ENCODE measurements around the gene FJX1. TPM values are rescaled to one million over a fixed set of nuclear protein-coding genes. Genes with fewer than 3 reads are reported as not detected.

The FJX1 gene
- total and polyA plus RNA-seq, 7 donors, result 0.60 to 8.0 (median 2.4) TPM

DNA sequence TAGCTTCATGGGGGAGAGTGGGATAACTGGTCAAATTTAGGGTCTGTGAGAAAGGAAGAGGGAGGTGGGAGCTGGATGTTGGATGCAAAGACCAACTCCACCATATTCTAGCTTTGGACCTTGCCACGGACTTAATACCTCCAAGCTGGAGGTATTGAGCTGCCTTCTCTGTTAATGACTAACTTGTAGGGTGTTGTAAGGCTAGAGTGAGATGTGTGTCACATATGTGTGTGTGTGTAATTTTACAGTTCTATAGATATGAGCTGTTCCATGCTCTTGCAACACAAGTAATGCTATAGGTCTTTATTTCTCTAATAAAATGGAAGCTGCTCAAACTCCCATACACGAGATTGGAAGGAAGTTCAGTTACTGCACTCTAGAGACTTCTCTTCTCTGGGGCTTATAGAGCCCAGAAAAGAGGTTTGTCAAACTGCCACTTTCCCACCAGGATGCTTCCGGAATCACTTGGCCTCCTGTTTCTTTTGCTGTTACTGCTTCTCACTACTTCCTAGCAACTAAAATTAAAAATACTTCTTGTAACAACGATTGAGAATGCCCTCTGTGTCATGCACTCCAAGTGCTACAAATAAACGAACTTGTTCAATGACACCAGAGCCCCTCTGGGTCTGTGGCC is 16.0 kb upstream of the FJX1 start:
- H3K4me1 ChIP-seq, result no peaks in the 10 kb centered on the region
- 64 to 72% (median 69%) methylated on average over 5 of the region's 5 CpGs for WGBS, 3 donors
- no peaks in the 10 kb centered on the region for H3K36me3 ChIP-seq (ENCODE audit: insufficient read depth in 1 of 2, low read depth in 1 of 2)
- ATAC-seq, result no peak
- H3K27me3 ChIP-seq (ENCODE audit: insufficient read depth in 3 of 3, low read length in 2 of 3), result peaks cover 0 to 17% (median 5%) of the 10 kb centered on the region in 3 donors
- TF ChIP-seq, protein P1, sequence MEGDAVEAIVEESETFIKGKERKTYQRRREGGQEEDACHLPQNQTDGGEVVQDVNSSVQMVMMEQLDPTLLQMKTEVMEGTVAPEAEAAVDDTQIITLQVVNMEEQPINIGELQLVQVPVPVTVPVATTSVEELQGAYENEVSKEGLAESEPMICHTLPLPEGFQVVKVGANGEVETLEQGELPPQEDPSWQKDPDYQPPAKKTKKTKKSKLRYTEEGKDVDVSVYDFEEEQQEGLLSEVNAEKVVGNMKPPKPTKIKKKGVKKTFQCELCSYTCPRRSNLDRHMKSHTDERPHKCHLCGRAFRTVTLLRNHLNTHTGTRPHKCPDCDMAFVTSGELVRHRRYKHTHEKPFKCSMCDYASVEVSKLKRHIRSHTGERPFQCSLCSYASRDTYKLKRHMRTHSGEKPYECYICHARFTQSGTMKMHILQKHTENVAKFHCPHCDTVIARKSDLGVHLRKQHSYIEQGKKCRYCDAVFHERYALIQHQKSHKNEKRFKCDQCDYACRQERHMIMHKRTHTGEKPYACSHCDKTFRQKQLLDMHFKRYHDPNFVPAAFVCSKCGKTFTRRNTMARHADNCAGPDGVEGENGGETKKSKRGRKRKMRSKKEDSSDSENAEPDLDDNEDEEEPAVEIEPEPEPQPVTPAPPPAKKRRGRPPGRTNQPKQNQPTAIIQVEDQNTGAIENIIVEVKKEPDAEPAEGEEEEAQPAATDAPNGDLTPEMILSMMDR (IDR thresholded peaks at IDR 0.05), result no peak
- DNase-seq, result no peak
- no peak overlapping the region for H3K4me3 ChIP-seq
- intact Hi-C loops (cut with DNase I), result no loop called here
- no peaks in the 10 kb centered on the region for H3K9me3 ChIP-seq
- H3K27ac ChIP-seq, result no peak overlapping the region

DNA sequence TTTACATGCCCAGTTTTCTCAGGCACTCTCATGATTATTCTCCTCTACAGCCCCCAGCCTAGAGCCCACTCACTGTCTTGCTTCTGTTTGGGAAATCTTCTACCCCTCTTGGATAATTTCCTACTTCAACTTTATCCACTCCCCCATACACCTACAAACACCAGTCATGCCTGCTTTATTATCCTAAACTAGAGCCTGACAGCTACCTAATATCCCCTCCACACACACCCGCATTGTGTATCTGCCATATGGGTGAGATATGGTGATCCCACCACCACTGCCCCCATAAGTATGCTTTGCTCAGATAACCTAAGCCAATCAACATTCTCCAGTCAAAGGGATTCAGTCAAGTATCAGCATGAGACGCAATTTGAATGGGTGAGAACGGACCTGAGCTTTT is 15.3 kb upstream of the FJX1 start:
- no peaks in the 10 kb centered on the region for H3K4me1 ChIP-seq
- no peaks in the 10 kb centered on the region for H3K9me3 ChIP-seq
- H3K27me3 ChIP-seq (ENCODE audit: insufficient read depth in 3 of 3, low read length in 2 of 3), result peaks cover 0 to 17% (median 5%) of the 10 kb centered on the region in 3 donors
- TF ChIP-seq, protein P1 (IDR thresholded peaks at IDR 0.05), result no peak
- ATAC-seq (no peak), DNase-seq (no peak)
- intact Hi-C loops (cut with DNase I), result no loop called here
- H3K36me3 ChIP-seq (ENCODE audit: insufficient read depth in 1 of 2, low read depth in 1 of 2), result no peaks in the 10 kb centered on the region
- WGBS, 3 donors, result 95 to 97% (median 97%) methylated on average over 3 of the region's 3 CpGs
- H3K4me3 ChIP-seq, result no peak overlapping the region
- no peak overlapping the region for H3K27ac ChIP-seq

DNA sequence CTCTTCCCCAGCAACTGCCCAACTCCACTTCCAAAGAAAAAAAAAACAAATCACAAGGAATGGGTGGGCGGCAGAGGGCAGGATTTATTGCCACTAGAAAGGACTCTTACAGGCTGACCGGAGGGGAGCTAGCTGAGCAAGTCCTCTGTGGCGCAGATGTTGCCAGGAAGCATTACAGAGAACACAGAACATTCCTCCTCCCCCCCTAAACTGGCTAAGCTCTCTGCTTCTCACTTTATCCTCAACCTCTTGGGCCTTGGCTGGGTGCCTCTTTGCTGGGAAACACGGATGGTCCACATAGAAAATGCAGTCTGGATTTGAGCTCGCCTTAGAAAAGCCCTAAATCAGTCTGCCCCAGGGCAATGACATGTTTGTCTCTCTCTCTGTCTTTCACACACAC is 12.6 kb upstream of the FJX1 start:
- Histone ChIP-seq H3K27ac (no peak overlapping the region), H3K36me3 (ENCODE audit: insufficient read depth in 1 of 2, low read depth in 1 of 2) (no peaks in the 10 kb centered on the region), H3K4me3 (no peak overlapping the region), H3K4me1 (peaks cover 2% of the 10 kb centered on the region), H3K9me3 (no peaks in the 10 kb centered on the region), H3K27me3 (ENCODE audit: insufficient read depth in 3 of 3, low read length in 2 of 3) (peaks cover 2 to 16% (median 5%) of the 10 kb centered on the region in 3 donors)
- DNase-seq (no peak), ATAC-seq (no peak)
- intact Hi-C loops (cut with DNase I), result no loop called here
- TF ChIP-seq, protein P1 (IDR thresholded peaks at IDR 0.05), result no peak
- WGBS, 3 donors, result 16 to 31% (median 29%) methylated on average over 5 of the region's 5 CpGs

DNA sequence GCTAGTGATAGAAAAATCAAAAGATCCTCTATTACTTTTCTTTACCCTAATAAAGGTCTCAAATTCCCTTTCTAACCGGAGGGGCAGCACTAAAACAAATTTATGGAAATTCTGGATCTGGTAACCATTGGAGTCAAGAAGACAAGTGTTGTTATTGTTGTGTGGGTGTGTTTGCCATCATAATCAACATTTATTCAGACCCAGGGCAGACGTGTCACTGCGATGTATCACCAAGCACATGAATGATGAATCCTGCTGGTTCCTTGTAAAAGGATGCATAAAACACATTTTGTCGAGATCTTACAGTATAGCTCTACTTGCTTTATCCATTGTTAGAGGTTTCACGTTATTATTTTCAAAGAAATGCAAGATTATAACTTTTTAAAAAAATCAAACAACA is 12.1 kb upstream of the FJX1 start:
- intact Hi-C loops (cut with DNase I), result no loop called here
- Histone ChIP-seq H3K4me1 (peaks cover 4% of the 10 kb centered on the region), H3K9me3 (no peaks in the 10 kb centered on the region), H3K36me3 (ENCODE audit: insufficient read depth in 1 of 2, low read depth in 1 of 2) (no peaks in the 10 kb centered on the region), H3K27me3 (ENCODE audit: insufficient read depth in 3 of 3, low read length in 2 of 3) (peaks cover 2 to 16% (median 4%) of the 10 kb centered on the region in 3 donors), H3K27ac (no peak overlapping the region), H3K4me3 (no peak overlapping the region)
- TF ChIP-seq, protein P1 (IDR thresholded peaks at IDR 0.05), result no peak
- ATAC-seq (no peak), DNase-seq (no peak)
- WGBS, 3 donors, result 65 to 73% (median 71%) methylated on average over 5 of the region's 5 CpGs

DNA sequence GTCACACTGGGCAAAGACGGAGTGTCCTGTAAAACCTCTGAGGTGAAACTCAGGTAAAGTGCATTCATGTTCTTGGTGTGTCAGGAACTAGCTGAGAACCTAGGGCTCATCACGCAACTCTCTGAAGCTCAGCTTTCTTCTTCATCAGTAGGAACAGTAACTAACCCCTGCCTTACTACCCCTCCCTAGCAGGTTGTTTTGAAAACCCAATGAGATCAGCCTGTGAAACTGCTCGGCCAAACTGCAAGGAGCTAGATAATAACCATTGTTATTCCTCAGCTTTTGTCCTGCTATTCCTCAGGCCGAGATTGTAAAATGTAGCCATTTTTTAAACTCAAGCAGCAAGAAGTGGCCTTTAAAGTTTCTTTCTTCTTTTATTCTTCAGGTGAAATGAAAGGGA is 9.8 kb upstream of the FJX1 start:
- intact Hi-C loops (cut with DNase I), result no loop called here

More for the DNA sequence above, 9.8 kb upstream of the FJX1 start:
- Histone ChIP-seq H3K4me1 (peaks cover 4% of the 10 kb centered on the region), H3K27ac (no peak overlapping the region), H3K9me3 (no peaks in the 10 kb centered on the region), H3K27me3 (ENCODE audit: insufficient read depth in 3 of 3, low read length in 2 of 3) (peaks cover 0 to 16% (median 2%) of the 10 kb centered on the region in 3 donors), H3K36me3 (ENCODE audit: insufficient read depth in 1 of 2, low read depth in 1 of 2) (no peaks in the 10 kb centered on the region), H3K4me3 (no peak overlapping the region)
- WGBS, 3 donors, result 72 to 82% (median 81%) methylated on average over 4 of the region's 4 CpGs
- DNase-seq (no peak), ATAC-seq (no peak)
- TF ChIP-seq, protein P1 (IDR thresholded peaks at IDR 0.05), result no peak

Data from psoas muscle (tissue), 8 donors.